ENCODE data around the gene PSMB2.
"Not testable (repeated sequence)": the region's sequence is repeated elsewhere in the genome, so short reads cannot be mapped to it uniquely, and the experiment has no call there.

The PSMB2 gene

GRCh38 chr1:35592991-35593769 lies 48.1 kb downstream of the PSMB2 start:
- no peak for DNase-seq (ENCODE audit: low read depth in 2 of 2)

DNA sequence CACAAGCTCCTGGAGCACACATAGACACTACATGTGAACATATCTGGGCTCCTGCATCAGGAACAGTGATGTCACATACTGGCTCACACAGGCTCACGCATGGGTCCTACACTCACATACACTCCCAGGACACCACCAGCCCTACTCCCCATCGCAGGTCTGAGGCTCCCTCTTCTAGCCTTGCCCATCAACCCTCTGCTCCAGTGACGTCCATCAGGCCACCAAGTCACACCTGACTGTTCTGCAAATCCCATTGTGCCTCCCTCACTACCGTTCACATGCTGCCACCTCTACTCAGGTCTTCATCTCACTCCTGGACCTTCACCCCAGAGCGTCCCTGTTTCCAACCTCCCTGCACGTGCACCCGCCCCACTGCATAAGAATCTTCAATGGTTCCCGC lies 50.1 kb downstream of the PSMB2 start:
- DNase-seq (ENCODE audit: low read depth in 2 of 2): no peak

GRCh38 chr1:35590476-35591040 lies 50.8 kb downstream of the PSMB2 start:
- no peak for DNase-seq (ENCODE audit: low read depth in 2 of 2)

- no peak for DNase-seq (ENCODE audit: low read depth in 2 of 2)
Observed at GRCh38 chr1:35589516-35590427, 51.6 kb downstream of the PSMB2 start.

DNA sequence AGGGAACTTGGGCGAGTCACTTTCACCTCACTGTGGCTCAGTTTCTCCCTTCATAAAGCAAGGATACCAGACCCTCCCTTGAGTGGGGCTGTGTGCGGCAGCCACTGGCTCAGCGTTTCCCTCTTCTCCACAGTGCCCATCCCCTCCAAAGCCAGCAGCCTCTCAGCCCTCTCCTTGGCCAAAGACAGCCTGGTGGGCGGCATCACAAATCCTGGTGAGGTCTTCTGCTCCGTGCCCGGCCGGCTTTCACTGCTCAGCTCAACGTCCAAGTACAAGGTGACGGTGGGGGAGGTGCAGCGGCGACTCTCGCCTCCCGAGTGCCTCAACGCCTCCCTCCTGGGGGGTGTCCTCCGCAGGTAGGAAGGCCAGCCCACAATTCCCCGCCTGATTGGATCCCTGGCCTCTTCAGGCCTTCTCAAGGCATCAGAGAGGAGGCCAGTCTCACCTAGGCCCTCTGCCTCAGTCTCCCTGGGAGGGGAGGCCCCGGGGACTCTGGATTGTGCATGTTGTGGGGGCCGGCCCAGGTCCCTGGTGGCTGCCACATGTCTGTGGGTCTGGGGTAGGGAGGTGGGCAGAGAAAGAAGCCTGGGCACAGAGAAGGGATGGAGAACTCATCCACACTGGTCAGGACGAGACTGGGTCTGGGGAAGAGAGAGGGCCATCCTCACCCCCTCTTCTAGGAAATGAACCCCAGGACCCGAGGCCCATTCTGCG lies 53.0 kb downstream of the PSMB2 start:
- DNase-seq (ENCODE audit: low read depth in 2 of 2): no peak

DNA sequence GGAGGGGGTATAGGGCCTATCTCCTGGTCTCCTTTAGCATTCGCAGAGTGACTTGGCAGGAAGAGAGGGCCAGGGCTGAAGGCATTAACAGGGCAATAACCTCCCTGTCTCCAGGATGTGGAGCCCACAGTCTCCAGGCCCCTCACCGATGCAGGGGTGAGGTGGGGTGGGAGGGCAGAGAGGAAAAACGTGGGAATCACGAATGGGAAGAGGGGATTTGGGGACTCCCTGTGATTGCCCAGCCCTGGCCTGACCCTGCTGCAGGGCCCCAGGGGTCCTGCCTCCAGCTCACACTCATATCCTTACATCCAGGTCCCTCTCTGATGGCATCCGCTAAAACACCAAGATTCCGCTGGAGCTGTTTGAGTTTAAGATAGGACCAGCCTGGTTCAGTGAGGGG lies 53.6 kb downstream of the PSMB2 start:
- no peak for DNase-seq (ENCODE audit: low read depth in 2 of 2)

DNA sequence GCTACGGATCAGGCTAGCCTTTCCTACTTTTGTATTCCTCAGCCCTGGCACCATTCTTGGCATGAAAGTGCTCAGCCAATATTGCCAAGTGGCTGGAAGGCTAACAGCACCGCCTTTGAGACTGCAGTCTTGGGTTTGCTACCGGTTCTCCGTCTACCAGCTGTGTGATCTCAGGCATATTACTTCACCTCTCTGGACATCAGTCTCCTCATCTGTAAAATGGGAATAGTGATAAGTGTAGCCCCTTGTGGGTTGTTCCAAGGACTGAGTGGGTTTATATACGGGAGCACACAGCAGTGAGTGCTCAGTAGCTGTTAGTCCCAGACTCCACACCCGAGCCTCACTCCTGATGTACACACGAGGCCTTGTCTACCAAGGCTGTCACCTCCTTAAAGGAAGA lies 54.5 kb downstream of the PSMB2 start:
- no peak for DNase-seq (ENCODE audit: low read depth in 2 of 2)

GRCh38 chr1:35585805-35586204 lies 55.5 kb downstream of the PSMB2 start:
- not testable (repeated sequence) for DNase-seq (ENCODE audit: low read depth in 2 of 2)

DNA sequence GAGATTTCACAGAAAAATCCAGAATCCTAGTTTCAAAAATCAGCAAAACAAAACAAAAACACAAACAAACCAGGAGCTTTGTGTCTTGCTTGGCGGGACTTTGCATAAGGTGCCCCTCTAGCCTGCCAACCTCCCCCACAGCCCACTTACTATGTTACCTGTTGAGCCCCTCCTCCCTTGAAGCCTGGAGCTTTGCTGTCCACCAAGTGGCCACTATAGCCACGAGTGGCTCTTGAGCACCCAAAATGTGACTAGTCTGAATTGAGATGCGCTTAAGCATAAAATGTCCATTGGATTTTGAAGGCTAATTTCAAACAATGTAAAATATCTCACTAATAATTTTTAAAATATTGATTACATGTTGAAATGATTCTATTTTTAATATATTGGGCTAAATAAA lies 56.0 kb downstream of the PSMB2 start:
- no peak for DNase-seq (ENCODE audit: low read depth in 2 of 2)

DNA sequence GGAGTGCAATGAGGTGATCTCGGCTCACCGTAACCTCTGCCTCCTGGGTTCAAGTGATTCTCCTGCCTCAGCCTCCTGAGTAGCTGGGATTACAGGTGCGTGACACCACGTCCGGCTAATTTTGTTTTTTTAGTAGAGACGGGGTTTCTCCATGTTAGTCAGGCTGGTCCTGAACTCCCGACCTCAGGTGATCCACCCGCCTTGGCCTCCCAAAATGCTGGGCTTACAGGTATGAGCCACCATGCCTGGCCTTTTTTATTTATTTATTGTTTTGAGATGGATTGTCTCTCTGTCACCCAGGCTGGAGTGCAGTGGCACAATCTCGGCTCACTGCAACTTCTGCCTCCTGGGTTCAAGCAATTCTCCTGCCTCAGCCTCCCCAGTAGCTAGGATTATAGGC lies 59.7 kb downstream of the PSMB2 start:
- not testable (repeated sequence) for DNase-seq (ENCODE audit: low read depth in 2 of 2)

DNA sequence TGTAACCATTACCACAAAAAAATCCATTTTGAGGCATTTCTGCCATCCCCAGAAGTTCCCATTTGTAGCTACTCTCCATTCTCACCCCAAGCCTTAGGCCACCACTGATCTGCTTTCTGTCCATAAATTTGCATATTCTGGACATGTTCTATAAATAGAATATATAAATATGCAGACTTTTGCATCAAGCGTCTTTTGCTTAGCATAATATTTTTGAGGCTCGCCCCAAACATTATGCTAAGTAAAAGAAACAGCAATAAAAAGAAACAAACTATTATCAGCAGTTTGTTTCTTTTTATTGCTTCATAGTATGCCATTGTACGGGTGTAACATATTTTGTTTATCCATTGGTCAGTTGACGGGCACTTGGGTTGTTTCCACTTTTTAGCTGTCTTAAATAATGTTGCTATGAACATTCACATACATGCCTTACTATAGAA lies 60.4 kb downstream of the PSMB2 start:
- DNase-seq (ENCODE audit: low read depth in 2 of 2): no peak

DNA sequence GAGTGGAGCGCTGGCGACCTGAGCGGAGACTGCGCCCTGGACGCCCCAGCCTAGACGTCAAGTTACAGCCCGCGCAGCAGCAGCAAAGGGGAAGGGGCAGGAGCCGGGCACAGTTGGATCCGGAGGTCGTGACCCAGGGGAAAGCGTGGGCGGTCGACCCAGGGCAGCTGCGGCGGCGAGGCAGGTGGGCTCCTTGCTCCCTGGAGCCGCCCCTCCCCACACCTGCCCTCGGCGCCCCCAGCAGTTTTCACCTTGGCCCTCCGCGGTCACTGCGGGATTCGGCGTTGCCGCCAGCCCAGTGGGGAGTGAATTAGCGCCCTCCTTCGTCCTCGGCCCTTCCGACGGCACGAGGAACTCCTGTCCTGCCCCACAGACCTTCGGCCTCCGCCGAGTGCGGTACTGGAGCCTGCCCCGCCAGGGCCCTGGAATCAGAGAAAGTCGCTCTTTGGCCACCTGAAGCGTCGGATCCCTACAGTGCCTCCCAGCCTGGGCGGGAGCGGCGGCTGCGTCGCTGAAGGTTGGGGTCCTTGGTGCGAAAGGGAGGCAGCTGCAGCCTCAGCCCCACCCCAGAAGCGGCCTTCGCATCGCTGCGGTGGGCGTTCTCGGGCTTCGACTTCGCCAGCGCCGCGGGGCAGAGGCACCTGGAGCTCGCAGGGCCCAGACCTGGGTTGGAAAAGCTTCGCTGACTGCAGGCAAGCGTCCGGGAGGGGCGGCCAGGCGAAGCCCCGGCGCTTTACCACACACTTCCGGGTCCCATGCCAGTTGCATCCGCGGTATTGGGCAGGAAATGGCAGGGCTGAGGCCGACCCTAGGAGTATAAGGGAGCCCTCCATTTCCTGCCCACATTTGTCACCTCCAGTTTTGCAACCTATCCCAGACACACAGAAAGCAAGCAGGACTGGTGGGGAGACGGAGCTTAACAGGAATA lies 64.0 kb downstream of the PSMB2 start:
- DNase-seq (ENCODE audit: low read depth in 2 of 2): peak; percentile 28 to 42

GRCh38 chr1:35576766-35577070 lies 64.6 kb downstream of the PSMB2 start:
- DNase-seq (ENCODE audit: low read depth in 2 of 2): not testable (repeated sequence)

DNA sequence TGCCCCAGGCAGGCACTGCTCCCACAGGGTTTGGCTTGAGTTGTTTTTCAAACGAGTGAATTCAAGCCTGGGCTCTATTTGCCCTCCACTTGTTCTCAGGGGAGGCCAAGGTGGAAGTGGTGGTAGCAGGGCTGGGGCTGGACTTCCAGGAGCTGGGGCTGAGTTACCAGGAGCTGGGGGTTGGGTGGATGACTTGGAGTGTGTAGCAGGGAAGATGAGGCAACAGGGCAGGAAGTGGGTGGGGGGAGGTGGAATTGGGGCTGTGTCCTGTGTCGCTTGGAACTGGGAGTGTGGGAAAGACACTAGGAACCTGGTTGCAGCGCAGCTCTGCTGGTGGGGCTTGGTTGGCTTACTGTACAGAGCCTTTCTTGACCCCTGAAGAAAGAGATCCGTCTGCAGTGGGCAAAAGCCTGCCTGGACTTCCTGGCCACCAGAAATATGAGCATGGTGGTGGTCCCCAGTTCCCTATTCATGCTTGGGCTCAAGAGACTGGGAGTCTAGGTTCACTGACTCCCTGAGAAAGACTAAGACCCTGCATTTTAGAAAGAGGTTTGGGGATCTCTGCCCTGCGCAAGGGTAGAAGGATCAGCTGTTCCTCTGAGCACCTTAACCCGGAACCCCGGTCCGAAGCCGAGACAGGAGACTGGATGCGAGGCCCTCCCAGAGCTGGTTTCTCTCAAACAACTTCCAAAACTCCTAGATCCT lies 65.1 kb downstream of the PSMB2 start:
- DNase-seq (ENCODE audit: low read depth in 2 of 2): no peak

GRCh38 chr1:35575416-35575958 lies 65.8 kb downstream of the PSMB2 start:
- DNase-seq (ENCODE audit: low read depth in 2 of 2): no peak

GRCh38 chr1:35574655-35575415 lies 66.5 kb downstream of the PSMB2 start:
- no peak for DNase-seq (ENCODE audit: low read depth in 2 of 2)

- DNase-seq (ENCODE audit: low read depth in 2 of 2): no peak
Observed at GRCh38 chr1:35574125-35574654, 67.1 kb downstream of the PSMB2 start.

DNA sequence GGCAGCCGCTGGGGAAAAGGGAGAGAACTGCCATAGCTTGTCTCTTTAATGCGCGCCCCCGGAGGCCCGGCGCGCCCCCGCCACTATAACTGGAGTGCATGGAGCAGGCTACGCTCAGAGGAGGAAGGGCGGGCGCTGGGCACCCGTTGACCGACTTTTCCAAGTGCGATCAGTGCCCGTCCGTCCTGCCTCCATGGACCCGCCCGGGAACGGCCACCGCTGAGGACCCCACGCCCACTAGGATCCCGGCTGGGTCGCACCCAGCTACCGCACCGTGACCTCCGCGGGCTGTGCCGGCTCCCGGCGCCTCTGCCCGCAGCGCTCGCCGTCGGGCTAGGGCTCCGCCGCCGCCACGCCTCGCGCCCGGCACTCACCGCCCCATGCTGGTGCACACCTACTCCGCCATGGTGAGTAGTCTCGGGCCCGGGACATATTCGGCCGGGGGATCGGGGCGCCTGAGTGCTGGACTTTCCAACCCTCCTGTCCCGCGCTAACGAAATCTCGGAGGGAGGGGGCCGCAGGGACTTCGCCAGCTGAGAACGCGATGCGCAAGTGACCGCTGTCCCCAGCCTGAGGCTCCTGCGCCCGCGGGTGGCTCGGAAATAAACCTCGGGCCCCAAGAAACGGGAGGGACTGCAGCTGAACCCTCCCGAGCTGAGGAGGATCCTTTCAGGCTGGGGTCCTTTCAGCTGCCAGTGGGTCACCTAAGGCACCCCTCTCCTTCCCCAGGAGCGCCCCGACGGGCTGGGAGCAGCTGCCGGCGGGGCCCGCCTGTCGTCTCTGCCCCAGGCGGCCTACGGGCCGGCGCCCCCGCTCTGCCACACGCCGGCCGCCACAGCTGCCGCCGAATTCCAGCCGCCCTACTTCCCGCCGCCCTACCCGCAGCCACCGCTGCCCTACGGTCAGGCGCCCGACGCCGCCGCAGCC lies 67.9 kb downstream of the PSMB2 start, which contains the start of gene TFAP2E:
Gene TFAP2E, plus strand, starts transcription at position 117 of the 927 bp plus-strand sequence. Its CDS starts 264 bp downstream, at position 381.
- DNase-seq (ENCODE audit: low read depth in 2 of 2): no peak
